Right lobe of liver (tissue), 6 donors: Measurements from ENCODE around the gene PCLO. TPM values are rescaled to one million over a fixed set of nuclear protein-coding genes. Genes with fewer than 3 reads are reported as not detected.

Experiments used
- ATAC-seq, 4 donors: fragments of 200-7000 bp; cut with Tn5 transposase; one replicate each; pipeline ENCODE4 v1.9.1; 2020; ENCODE audit warnings: mild to moderate bottlenecking in 4 of 4, moderate library complexity in 4 of 4
- DNase-seq, 3 donors: peaks; one replicate each; pipeline ENCODE4 v3.0.0-alpha.2; 2020
- H3K27ac ChIP-seq, 3 donors: fragments of 200-600 bp; one replicate each; pipeline ENCODE4 v1.8.0; 2022
- H3K27me3 ChIP-seq, 2 donors: fragments of 200-600 bp; one replicate each; pipeline ENCODE4 v1.8.0; 2022
- H3K36me3 ChIP-seq, 4 donors: fragments of 200-600 bp; sonication (generic) in 1 of 4; one replicate each; pipeline versions ENCODE4 v1.5.1 to v1.8.0; 2017 to 2022; ENCODE audit warnings: control low read depth in 1 of 4
- H3K4me1 ChIP-seq, 4 donors: fragments of 200-600 bp; sonication (generic) in 1 of 4; one replicate each; pipeline versions ENCODE4 v1.5.1 to v1.8.0; 2017 to 2022; ENCODE audit warnings: control low read depth in 1 of 4
- H3K4me3 ChIP-seq, 3 donors: fragments of 200-600 bp; one replicate each; pipeline ENCODE4 v1.8.0; 2022
- H3K9me3 ChIP-seq, 4 donors: fragments of 200-600 bp; sonication (generic) in 1 of 4; one replicate each; pipeline versions ENCODE4 v1.5.1 to v1.8.0; 2017 to 2022; ENCODE audit warnings: control low read depth in 1 of 4
- CTCF ChIP-seq, 4 donors: fragments of 200-600 bp in 3 of 4; fragments of 450-650 bp in 1 of 4; IDR thresholded peaks; one replicate each; pipeline versions ENCODE4 v1.5.1 to v1.8.0; 2016 to 2022; ENCODE audit warnings: antibody characterized with exemption in 4 of 4, mild to moderate bottlenecking in 2 of 4
- POLR2A ChIP-seq: fragments of 450-650 bp; IDR thresholded peaks from one replicate; pipeline ENCODE4 v1.6.1; 2017; ENCODE audit warnings: antibody characterized with exemption, mild to moderate bottlenecking
- WGBS: methylation state at CpG from one replicate; pipeline ENCODE4 v1.1.6; 2018; ENCODE audit warnings: low coverage, low lambda C conversion rate; ENCODE audit not compliant: insufficient coverage; ENCODE audit errors: missing lambda C conversion rate; 5-methylcytosine and 5-hydroxymethylcytosine counted together
- intact Hi-C, 2 donors: fragments of 100-400 bp; cut with DNase I; formaldehyde crosslinking; loops; one replicate each; pipeline versions ENCODE4 v1.11.2 to v1.14.1; 2022
- total RNA-seq, 6 experiments: library from RNA; depleted of rRNA in 2 of 6; stranded (reverse); fragments of >200 nt in 2 of 6; fragmentation: NEBNext Ultra II Directional in 3 of 6; extraction: Animal tissue kit (Norgen Biotek cat#: 25700) in 3 of 6; gene quantifications; one replicate each; pipeline versions ENCODE4 v1.1.0 to v1.2.4, GENCODE V29; 2016 to 2023
- donor health status: DM: no; HTN: yes; CAD: no.
- donor health status: DM: no; HTN: no; CAD: no.
- donor health status: DM: no; HTN: no; CAD: no.
- donor health status: DM: no; HTN: yes; CAD: no.
- donor health status: DM: no; HTN: yes; CAD: no.

Gene PCLO
- total RNA-seq, 6 experiments from 2014 or later = 0.22 to 1.1 (median 0.33) TPM

- Histone ChIP-seq H3K27ac (no peak overlapping the region), H3K4me1 (no peaks in the 10 kb centered on the region), H3K4me3 (no peak overlapping the region), H3K9me3 (no peaks in the 10 kb centered on the region), H3K36me3 (no peaks in the 10 kb centered on the region), H3K27me3 (no peaks in the 10 kb centered on the region)
- intact Hi-C loops = no loop called here
- WGBS = 70% methylated on average over 4 of the region's 4 CpGs
- DNase-seq = no peak
- TF ChIP-seq POLR2A (no peak), CTCF (IDR thresholded peaks at IDR 0.05) (no peak)
- ATAC-seq = no peak
Measured at GRCh38 chr7:82851121-82851520, 311.6 kb downstream of the PCLO start.

GRCh38 chr7:82841828-82842227, 320.9 kb downstream of the PCLO start:
- Histone ChIP-seq H3K27ac (no peak overlapping the region), H3K4me3 (no peak overlapping the region), H3K36me3 (no peaks in the 10 kb centered on the region), H3K27me3 (no peaks in the 10 kb centered on the region), H3K4me1 (no peaks in the 10 kb centered on the region), H3K9me3 (no peaks in the 10 kb centered on the region)
- intact Hi-C loops = no loop called here
- DNase-seq (no peak), ATAC-seq (no peak)
- 63% methylated on average over 1 of the region's 1 CpG for WGBS
- no peak for TF ChIP-seq POLR2A
- TF ChIP-seq CTCF (IDR thresholded peaks at IDR 0.05) = no peak

GRCh38 chr7:82840061-82840460, 322.6 kb downstream of the PCLO start:
- Histone ChIP-seq H3K4me1 (no peaks in the 10 kb centered on the region), H3K27me3 (no peaks in the 10 kb centered on the region), H3K27ac (no peak overlapping the region), H3K4me3 (no peak overlapping the region), H3K9me3 (no peaks in the 10 kb centered on the region), H3K36me3 (no peaks in the 10 kb centered on the region)
- intact Hi-C loops = no loop called here
- DNase-seq = no peak
- WGBS = 20% methylated on average over 3 of the region's 3 CpGs
- TF ChIP-seq CTCF (IDR thresholded peaks at IDR 0.05) = no peak
- no peak for TF ChIP-seq POLR2A
- no peak for ATAC-seq

- no peaks in the 10 kb centered on the region for H3K36me3 ChIP-seq
- no peaks in the 10 kb centered on the region for H3K27me3 ChIP-seq
- TF ChIP-seq POLR2A = no peak
- TF ChIP-seq CTCF (IDR thresholded peaks at IDR 0.05) = no peak
- H3K4me3 ChIP-seq = no peak overlapping the region
- intact Hi-C loops = no loop called here
- ATAC-seq = no peak
- no peaks in the 10 kb centered on the region for H3K9me3 ChIP-seq
- H3K27ac ChIP-seq = no peak overlapping the region
- WGBS = 41% methylated on average over 4 of the region's 4 CpGs
- no peak for DNase-seq
- H3K4me1 ChIP-seq = no peaks in the 10 kb centered on the region
Measured at GRCh38 chr7:82839555-82839954, 323.1 kb downstream of the PCLO start.

- Histone ChIP-seq H3K9me3 (no peaks in the 10 kb centered on the region), H3K27me3 (no peaks in the 10 kb centered on the region), H3K4me1 (no peaks in the 10 kb centered on the region), H3K27ac (no peak overlapping the region), H3K4me3 (no peak overlapping the region), H3K36me3 (no peaks in the 10 kb centered on the region)
- intact Hi-C loops = no loop called here
- TF ChIP-seq POLR2A = no peak
- TF ChIP-seq CTCF (IDR thresholded peaks at IDR 0.05) = no peak
- no peak for ATAC-seq
- DNase-seq = no peak
Measured at GRCh38 chr7:82839063-82839462, 323.6 kb downstream of the PCLO start.
